IPS-11a (cell line): ENCODE measurements around the gene ODC1.

Experiments used
- H3K4me3 ChIP-seq: one replicate; pipeline ENCODE4 v1.5.1; 2013; ENCODE audit warnings: low read depth, low read length, control low read depth

ODC1 gene

GRCh38 chr2:10419553-10420257, 28.4 kb downstream of the ODC1 start:
- H3K4me3 ChIP-seq = no peak overlapping the region

GRCh38 chr2:10417551-10418335, 30.4 kb downstream of the ODC1 start:
- H3K4me3 ChIP-seq = no peak overlapping the region

GRCh38 chr2:10415640-10416039, 32.5 kb downstream of the ODC1 start:
- H3K4me3 ChIP-seq = no peak overlapping the region

DNA sequence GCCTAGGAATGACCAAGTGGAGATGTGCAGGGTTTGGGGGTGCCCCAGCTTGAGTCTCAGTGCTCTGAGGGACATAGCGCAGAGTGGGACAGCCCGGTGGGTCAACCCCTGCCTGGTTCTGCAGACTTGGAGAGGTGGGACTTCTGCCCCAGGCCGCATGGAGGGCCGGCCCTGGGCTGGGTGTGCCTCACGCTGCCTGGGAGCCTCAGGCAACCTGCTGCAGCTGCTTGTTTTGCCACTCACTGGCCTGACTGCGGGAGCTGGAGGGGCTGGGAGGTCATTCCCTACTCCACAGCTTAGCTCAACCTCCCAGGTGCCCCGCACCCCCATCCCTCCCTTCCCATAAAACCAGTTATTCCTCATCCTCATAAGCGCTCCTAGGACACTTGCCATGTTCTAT, 33.1 kb downstream of the ODC1 start:
- H3K4me3 ChIP-seq = no peak overlapping the region

DNA sequence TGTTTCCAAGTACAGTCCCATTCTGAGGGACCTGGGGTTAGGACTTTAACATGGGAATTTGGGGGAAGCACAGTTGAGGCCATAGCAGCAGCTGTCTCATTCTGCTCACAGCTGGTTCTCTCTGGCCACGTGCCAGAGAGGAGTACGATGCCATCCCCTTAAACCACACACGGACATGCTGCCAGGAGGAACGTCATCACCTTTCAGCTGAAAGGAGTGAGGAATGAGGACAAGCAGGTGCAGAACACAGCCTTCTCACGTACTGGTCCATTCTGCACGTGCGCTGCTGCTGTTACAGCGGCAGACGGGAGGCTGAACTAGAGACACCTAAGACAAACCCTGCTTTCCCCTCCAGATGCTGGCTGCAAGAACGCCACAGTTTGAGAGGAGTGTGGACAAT, 33.5 kb downstream of the ODC1 start:
- H3K4me3 ChIP-seq = no peak overlapping the region

GRCh38 chr2:10413991-10414451, 34.1 kb downstream of the ODC1 start:
- no peak overlapping the region for H3K4me3 ChIP-seq

GRCh38 chr2:10413503-10413902, 34.6 kb downstream of the ODC1 start:
- no peak overlapping the region for H3K4me3 ChIP-seq

- no peak overlapping the region for H3K4me3 ChIP-seq
These were observed 35.7 kb downstream of the ODC1 start for GRCh38 chr2:10412380-10412779.

DNA sequence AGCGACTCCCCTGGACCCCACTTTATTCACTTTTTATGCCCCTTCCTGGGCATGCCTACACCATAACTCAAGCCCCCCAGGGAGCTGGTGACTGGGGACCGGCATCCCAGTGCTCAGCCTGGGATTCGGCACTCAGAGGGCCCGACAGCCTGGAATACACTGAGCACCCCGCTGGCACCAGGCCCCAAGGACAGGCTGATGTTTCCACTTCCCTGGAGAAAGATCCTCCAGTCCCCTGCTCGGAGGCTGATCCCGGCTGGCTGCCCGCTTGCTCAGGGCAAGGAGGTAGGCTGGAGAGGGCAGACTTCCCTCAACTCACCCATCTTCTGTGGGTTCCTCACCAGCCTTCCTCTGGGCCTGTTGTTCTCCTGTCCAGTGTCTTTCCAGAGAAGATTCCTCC, 36.6 kb downstream of the ODC1 start:
- no peak overlapping the region for H3K4me3 ChIP-seq

DNA sequence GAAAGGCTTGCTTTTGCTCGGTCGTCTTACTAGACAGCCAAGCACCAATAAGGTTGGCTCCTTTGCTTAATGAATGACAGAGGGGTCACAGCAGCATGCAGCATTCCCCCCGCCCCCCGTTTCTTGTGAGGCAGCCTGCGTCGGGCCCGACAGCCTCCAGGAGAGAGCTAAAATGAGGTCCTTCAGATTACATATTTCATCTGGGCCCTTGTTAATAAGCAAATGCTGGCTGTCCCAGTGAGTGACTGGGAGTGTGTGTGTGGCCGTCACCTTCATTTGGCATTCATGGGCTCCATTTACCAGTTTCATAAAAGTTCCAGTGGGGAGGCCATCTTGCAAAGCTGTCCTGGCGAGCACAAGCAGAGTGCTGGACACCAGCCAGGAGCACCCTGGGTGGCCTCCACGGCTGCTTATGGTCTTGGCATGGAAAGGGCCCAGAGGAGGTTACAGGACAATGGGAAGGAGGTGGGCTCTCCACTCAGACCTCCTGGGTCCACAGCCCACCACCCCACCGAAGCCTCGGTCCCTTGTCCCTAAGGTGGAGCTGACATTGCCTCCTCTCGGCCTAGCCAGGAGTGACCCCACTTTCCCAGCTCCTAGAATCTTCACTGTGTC, 37.2 kb downstream of the ODC1 start:
- H3K4me3 ChIP-seq = no peak overlapping the region

DNA sequence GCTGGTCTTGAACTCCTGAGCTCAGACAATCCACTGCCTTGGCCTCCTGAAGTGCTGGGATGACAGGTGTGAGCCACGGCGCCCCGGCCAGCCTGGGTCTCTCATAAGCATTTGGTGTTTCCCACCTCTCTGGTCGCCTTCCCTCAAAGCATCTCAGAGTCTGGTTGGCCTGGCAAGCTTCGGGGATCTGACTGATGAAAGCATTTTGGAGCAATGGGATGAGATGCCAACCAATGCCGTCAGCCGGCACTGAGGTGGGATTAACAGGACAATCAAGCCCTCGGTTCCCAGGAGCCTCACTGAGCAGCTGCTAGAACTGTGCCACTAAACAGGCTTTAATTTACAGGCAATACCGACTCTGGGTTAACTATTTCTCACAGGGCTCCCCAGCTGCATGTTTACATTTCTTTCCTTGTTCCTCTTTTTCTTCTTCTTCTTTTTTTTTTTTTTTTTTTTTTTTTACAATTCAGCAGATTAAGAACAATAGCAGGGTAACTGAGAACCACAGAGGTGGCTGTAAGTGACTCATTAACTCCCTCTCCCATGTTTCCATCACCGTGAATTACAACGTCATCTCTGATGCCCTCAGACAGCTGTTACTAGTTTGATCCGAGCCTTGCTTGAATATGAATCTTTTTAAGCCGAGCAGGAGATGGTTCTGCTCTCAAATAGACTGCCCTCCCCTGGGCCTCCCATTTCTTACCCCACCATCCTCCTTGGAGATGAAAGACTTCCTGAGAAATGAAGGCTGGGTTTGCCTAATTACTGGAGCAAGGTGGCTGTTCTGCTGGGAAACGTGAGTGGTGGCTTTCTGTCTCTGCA, 37.9 kb downstream of the ODC1 start:
- no peak overlapping the region for H3K4me3 ChIP-seq

DNA sequence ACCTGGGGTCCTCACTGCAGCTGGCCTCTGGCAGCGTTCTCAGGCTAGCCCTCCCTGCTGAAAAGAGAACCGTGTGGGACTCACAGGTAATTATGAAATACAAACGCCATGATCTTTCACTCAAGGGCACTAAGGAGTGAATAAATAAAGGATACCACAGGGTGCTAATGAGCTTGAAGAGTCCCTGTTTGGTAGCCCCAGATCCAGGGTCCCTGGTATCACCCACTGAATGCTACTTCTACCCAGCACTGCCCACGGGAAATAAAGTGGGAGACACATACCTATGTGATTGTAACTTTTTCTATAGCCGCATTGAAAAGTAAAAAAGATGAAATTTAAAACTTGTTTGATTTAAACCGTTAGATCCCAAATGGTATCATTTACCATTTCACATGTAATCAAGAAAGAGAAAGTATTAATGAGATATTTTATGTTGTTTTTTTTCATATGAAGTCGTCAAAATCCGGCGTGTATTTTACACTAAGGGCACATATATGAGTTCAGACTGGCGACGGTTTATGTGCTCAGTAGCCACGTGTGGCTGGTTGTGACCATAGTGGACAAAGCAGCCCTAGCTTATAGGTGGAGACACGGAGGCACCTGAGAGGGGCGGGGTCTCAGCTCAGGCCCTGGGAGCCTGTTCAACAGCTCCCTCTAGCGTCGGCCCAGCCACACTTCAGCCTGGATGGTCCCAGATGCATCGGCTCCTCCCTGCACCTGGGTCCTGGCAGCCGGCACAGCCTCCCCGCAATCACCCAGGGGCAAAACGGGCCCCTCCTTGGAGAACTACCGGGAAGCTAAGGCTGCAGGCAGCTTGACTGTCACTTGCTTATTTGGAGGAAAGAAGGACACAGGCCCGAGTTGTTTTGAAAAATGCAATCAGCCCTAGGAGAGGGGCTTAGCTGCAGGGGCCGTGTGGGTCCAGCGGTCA, 39.2 kb downstream of the ODC1 start:
- no peak overlapping the region for H3K4me3 ChIP-seq

GRCh38 chr2:10407841-10408648, 40.1 kb downstream of the ODC1 start:
- no peak overlapping the region for H3K4me3 ChIP-seq

DNA sequence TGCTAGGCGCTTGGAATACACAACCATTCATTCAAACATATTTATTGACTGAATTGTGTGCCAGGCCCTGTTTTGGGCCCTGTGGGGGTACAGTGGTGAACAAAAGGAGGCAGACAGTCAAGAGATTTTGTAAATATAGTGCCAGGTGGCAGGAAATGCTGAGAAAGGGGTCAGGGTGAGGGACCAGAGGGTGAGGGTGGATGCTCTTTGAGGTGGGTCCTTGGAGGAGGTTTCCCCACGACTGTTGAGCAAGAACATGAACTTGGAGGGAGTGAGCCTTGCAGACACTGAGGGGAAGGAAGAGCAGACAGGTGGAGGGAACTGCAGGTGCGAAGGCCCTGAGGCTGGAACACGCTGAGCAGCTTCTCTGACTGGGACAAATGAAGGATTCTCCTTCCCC, 40.7 kb downstream of the ODC1 start:
- H3K4me3 ChIP-seq = no peak overlapping the region

- H3K4me3 ChIP-seq = no peak overlapping the region
These were observed 41.5 kb downstream of the ODC1 start for GRCh38 chr2:10406491-10407188.

DNA sequence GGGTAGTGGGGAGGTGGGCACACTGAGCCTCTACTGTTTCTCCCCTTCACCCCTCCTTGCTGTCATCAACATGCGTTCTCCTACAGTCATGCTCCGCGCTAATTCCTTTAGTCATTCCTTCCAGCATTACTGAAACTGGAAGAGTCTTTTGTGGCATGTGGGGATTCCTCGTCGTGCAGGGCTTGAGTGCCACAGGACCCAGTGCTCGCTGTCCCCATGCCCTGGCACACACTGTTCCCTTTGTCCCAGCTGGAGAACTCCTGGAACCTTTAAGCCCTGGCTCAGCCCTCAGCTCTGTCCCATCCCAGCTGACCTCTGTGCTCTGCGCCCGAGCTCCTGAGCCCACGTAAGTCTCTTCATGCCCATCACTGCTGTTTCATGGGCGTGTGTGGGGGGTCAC, 42.1 kb downstream of the ODC1 start:
- H3K4me3 ChIP-seq = no peak overlapping the region

GRCh38 chr2:10405448-10405847, 42.7 kb downstream of the ODC1 start:
- no peak overlapping the region for H3K4me3 ChIP-seq

- no peak overlapping the region for H3K4me3 ChIP-seq
These were observed 43.6 kb downstream of the ODC1 start for GRCh38 chr2:10404324-10405143.
